GM18519 (cell line): Measurements from ENCODE around the gene C1QTNF5.

Experiments used
- ATAC-seq: cut with Tn5 transposase; IDR thresholded peaks from one replicate; pipeline ENCODE4 v1.9.1; 2021; ENCODE audit warnings: mild to moderate bottlenecking, moderate library complexity; ENCODE audit not compliant: unreplicated experiment, low FRiP score

The C1QTNF5 gene

GRCh38 chr11:119361056-119361787 lies 20.5 kb upstream of the C1QTNF5 start:
- ATAC-seq: no peak

- ATAC-seq: no peak
These were observed 18.9 kb upstream of the C1QTNF5 start for GRCh38 chr11:119359365-119360214.

GRCh38 chr11:119357074-119357473 lies 16.4 kb upstream of the C1QTNF5 start:
- no peak for ATAC-seq

- no peak for ATAC-seq
These were observed 15.8 kb upstream of the C1QTNF5 start for GRCh38 chr11:119356349-119357031.

- no peak for ATAC-seq
These were observed 14.6 kb upstream of the C1QTNF5 start for GRCh38 chr11:119355091-119355843.

GRCh38 chr11:119352857-119353260 lies 12.2 kb upstream of the C1QTNF5 start:
- no peak for ATAC-seq

GRCh38 chr11:119351232-119351631 lies 10.5 kb upstream of the C1QTNF5 start:
- ATAC-seq: no peak

- ATAC-seq: no peak
These were observed 9.6 kb upstream of the C1QTNF5 start for GRCh38 chr11:119350302-119350701.

GRCh38 chr11:119347940-119348605 lies 7.4 kb upstream of the C1QTNF5 start:
- ATAC-seq: no peak

GRCh38 chr11:119347242-119347641 lies 6.6 kb upstream of the C1QTNF5 start:
- no peak for ATAC-seq

GRCh38 chr11:119346605-119347004 lies 5.9 kb upstream of the C1QTNF5 start, which contains the start of gene MFRP:
Gene MFRP (minus strand): TSS chr11:119346705. CDS start chr11:119346513, 192 bp downstream.
- no peak for ATAC-seq

- ATAC-seq: no peak
These were observed 5.0 kb upstream of the C1QTNF5 start for GRCh38 chr11:119345685-119346084.

- no peak for ATAC-seq
These were observed 3.8 kb upstream of the C1QTNF5 start for GRCh38 chr11:119344291-119345010.

GRCh38 chr11:119343726-119344125 lies 3.0 kb upstream of the C1QTNF5 start:
- ATAC-seq: no peak

- ATAC-seq: no peak
These were observed 1.9 kb upstream of the C1QTNF5 start for GRCh38 chr11:119342362-119343130.

- no peak for ATAC-seq
These were observed 1.3 kb upstream of the C1QTNF5 start for GRCh38 chr11:119342023-119342300.

- no peak for ATAC-seq
These were observed 739 bp upstream of the C1QTNF5 start for GRCh38 chr11:119341222-119342022.
